GM12878 (cell line): ENCODE data around the gene MIF. TPM values are rescaled to one million over a fixed set of nuclear protein-coding genes. Genes with fewer than 3 reads are reported as not detected.

Source experiments
- ATAC-seq: fragments of 200-7000 bp; cut with Tn5 transposase; 3 replicates; pipeline ENCODE4 v1.9.1; 2020; ENCODE audit warnings: mild to moderate bottlenecking, moderate library complexity
- BruUV-seq: library from RNA; stranded (reverse); fragments of 400-500 nt; replicated peaks from 2 replicates; lab custom pipeline; 2021; lab: Mats Ljungman, UMichigan
- CTCF ChIA-PET: fragments of 300-600 bp; sonication (Branson Sonifier 250); formaldehyde crosslinking; extraction: SDS; loops from one replicate; lab custom pipeline; 2021; ENCODE audit warnings: inconsistent platforms; lab: Yijun Ruan, JAX
- POLR2A ChIA-PET: fragments of 350-600 bp; formaldehyde crosslinking; extraction: SDS; loops from one replicate; lab custom pipeline; 2021; ENCODE audit warnings: inconsistent platforms; lab: Charles Lee
- RAD21 ChIA-PET: fragments of 300-600 bp; sonication (Branson Sonifier 250); formaldehyde crosslinking; loops from one replicate; lab custom pipeline; 2023; ENCODE audit warnings: antibody characterized with exemption; ENCODE audit not compliant: unreplicated experiment; lab: Charles Lee
- SMC1A ChIA-PET: fragments of 300-600 bp; sonication (Branson Sonifier 250); formaldehyde crosslinking; loops from one replicate; lab custom pipeline; 2023; ENCODE audit not compliant: unreplicated experiment, uncharacterized antibody; lab: Charles Lee
- DNase-seq: peaks from one replicate; pipeline ENCODE4 v3.0.0-alpha.2; 2011; ENCODE audit warnings: low read depth, low spot score
- FAIRE-seq: peaks from 3 replicates; lab custom pipeline; 2011; peaks lifted over from hg19 to GRCh38; lab: Jason Lieb, UNC
- H2AFZ ChIP-seq: 2 replicates; pipeline ENCODE4 v1.6.0; 2011; ENCODE audit warnings: low read depth, low read length, control low read depth; ENCODE audit not compliant: control insufficient read depth
- H3K27ac ChIP-seq: 2 replicates; pipeline ENCODE4 v1.5.1; 2011; ENCODE audit warnings: control low read depth; ENCODE audit not compliant: control insufficient read depth, insufficient read depth
- H3K27me3 ChIP-seq, 2 experiments: replicated peaks in 1 of 2; 2 replicates each; pipeline versions ENCODE4 v1.6.0 to v1.6.1; 2011; ENCODE audit warnings: low read length in 1 of 2; ENCODE audit not compliant: control insufficient read depth in 2 of 2, insufficient read depth in 2 of 2
- H3K36me3 ChIP-seq, 2 experiments: 2 replicates each; pipeline ENCODE4 v1.5.1; 2011; ENCODE audit warnings: low read length in 1 of 2; ENCODE audit not compliant: control insufficient read depth in 2 of 2, insufficient read depth in 2 of 2
- H3K4me1 ChIP-seq: 2 replicates; pipeline ENCODE4 v1.6.1; 2011; ENCODE audit warnings: mild to moderate bottlenecking, low read length, moderate library complexity, mixed read lengths; ENCODE audit not compliant: control insufficient read depth, insufficient read depth
- H3K4me2 ChIP-seq: 2 replicates; pipeline ENCODE4 v1.6.0; 2011; ENCODE audit warnings: control low read depth; ENCODE audit not compliant: control insufficient read depth, insufficient read depth
- H3K4me3 ChIP-seq: fragments of 200-600 bp; sonication (generic); 2 replicates; pipeline ENCODE4 v1.5.1; 2016
- H3K79me2 ChIP-seq: 2 replicates; pipeline ENCODE4 v1.6.0; 2011; ENCODE audit warnings: low read length; ENCODE audit not compliant: control insufficient read depth, insufficient read depth
- H3K9ac ChIP-seq: 2 replicates; pipeline ENCODE4 v1.8.0; 2011; ENCODE audit warnings: low read length, control low read depth, mixed read lengths; ENCODE audit not compliant: control insufficient read depth, insufficient read depth
- H3K9me3 ChIP-seq: replicated peaks from 3 replicates; pipeline ENCODE4 v1.5.1; 2011; ENCODE audit warnings: mild to moderate bottlenecking, low read length; ENCODE audit not compliant: control insufficient read depth, insufficient read depth
- H4K20me1 ChIP-seq: 2 replicates; pipeline ENCODE4 v1.6.0; 2011; ENCODE audit not compliant: control insufficient read depth, insufficient read depth
- CHD4 ChIP-seq: fragments of 200-600 bp; sonication (generic); IDR thresholded peaks from 2 replicates; pipeline ENCODE4 v1.6.1; 2016; ENCODE audit warnings: mild to moderate bottlenecking
- CREM ChIP-seq: IDR thresholded peaks from 2 replicates; pipeline ENCODE4 v1.6.1; 2014; ENCODE audit warnings: antibody characterized with exemption, low read depth
- EZH2 ChIP-seq: IDR thresholded peaks from 2 replicates; pipeline ENCODE4 v1.6.1; 2012; ENCODE audit warnings: low read depth, mild to moderate bottlenecking, control low read depth, inconsistent platforms, low read length, borderline replicate concordance; ENCODE audit not compliant: control insufficient read depth
- HDAC6 ChIP-seq: fragments of 200-600 bp; sonication (generic); IDR thresholded peaks from one replicate; pipeline ENCODE4 v1.8.0; 2017; ENCODE audit warnings: antibody characterized with exemption; ENCODE audit not compliant: unreplicated experiment
- IRF3 ChIP-seq: fragments of 450-650 bp; IDR thresholded peaks from 2 replicates; pipeline ENCODE4 v1.6.1; 2014; ENCODE audit warnings: mild to moderate bottlenecking
- MTA2 ChIP-seq: fragments of 450-650 bp; IDR thresholded peaks from 2 replicates; pipeline ENCODE4 v1.6.1; 2016; ENCODE audit warnings: low read depth, mild to moderate bottlenecking, moderate library complexity
- MXI1 ChIP-seq: fragments of 150-350 bp; IDR thresholded peaks from 2 replicates; pipeline ENCODE4 v1.6.1; 2011; ENCODE audit warnings: low read depth, mild to moderate bottlenecking, inconsistent platforms, low read length, improper control_type of control experiment
- RBBP5 ChIP-seq: fragments of 200-600 bp; sonication (generic); conservative IDR thresholded peaks from 2 replicates; pipeline ENCODE4 v1.6.1; 2016
- RUNX3 ChIP-seq: IDR thresholded peaks from 2 replicates; pipeline ENCODE4 v1.6.1; 2012; ENCODE audit warnings: low read length, inconsistent platforms
- SMAD5 ChIP-seq: IDR thresholded peaks from 2 replicates; pipeline ENCODE4 v1.6.1; 2016; ENCODE audit warnings: antibody characterized with exemption, low read depth
- SRF ChIP-seq, 2 experiments: IDR thresholded peaks; 2 replicates each; pipeline ENCODE4 v1.6.1; 2011; ENCODE audit warnings: low read depth in 2 of 2, low read length in 2 of 2, mild to moderate bottlenecking in 1 of 2, moderate library complexity in 1 of 2
- ZBTB33 ChIP-seq: fragments of 450-650 bp; IDR thresholded peaks from 2 replicates; pipeline ENCODE4 v1.6.1; 2017; ENCODE audit warnings: mild to moderate bottlenecking
- WGBS: methylation state at CpG from one replicate; pipeline ENCODE4 v1.1.6; 2016; ENCODE audit warnings: low lambda C conversion rate; ENCODE audit not compliant: insufficient replicate concordance, insufficient coverage; ENCODE audit errors: missing lambda C conversion rate; 5-methylcytosine and 5-hydroxymethylcytosine counted together
- in situ Hi-C: fragments of 300-500 bp; cut with MboI; formaldehyde crosslinking; loops from 9 replicates; pipeline ENCODE4 v1.14.3; 2018; ENCODE audit warnings: mixed read lengths
- intact Hi-C: fragments of 100-400 bp; cut with micrococcal nuclease; formaldehyde crosslinking; loops from one replicate; pipeline ENCODE4 v1.14.2; 2022; ENCODE audit not compliant: unreplicated experiment
- polyA plus RNA-seq, 11 experiments: library from polyadenylated mRNA; depleted of rRNA in 4 of 11; unstranded in 6 of 11; stranded (reverse) in 5 of 11; fragments of >200 nt; fragmentation: Nextera tagmentation in 4 of 11; fragmentation: Illumina TruSeq in 1 of 11; extraction: Ambion mirVana in 4 of 11; extraction: Trizol in 1 of 11; gene quantifications; 1 replicate in 1 of 11; 2 replicates in 10 of 11; pipeline versions ENCODE4 v1.2.1 to v1.2.3, GENCODE V29; 2011 to 2016; ENCODE audit warnings: inconsistent platforms in 2 of 11, missing spikeins in 2 of 11, low read depth in 1 of 11
- total RNA-seq, 4 experiments: library from RNA; depleted of rRNA in 3 of 4; stranded (reverse); fragments of >200 nt in 3 of 4; fragmentation: Illumina TruSeq in 1 of 4; extraction: Trizol in 1 of 4; gene quantifications; 2 replicates each; pipeline versions ENCODE4 v1.2.1 to v1.2.3, GENCODE V29; 2013 to 2021
- TF ChIP-seq, protein P1 (sequence below): IDR thresholded peaks from 2 replicates; pipeline ENCODE4 v1.6.1; 2011; ENCODE audit warnings: low read depth, mild to moderate bottlenecking, low read length, moderate library complexity, borderline replicate concordance; ENCODE audit errors: extremely low read depth

The MIF gene
- total and polyA plus RNA-seq, 10 of the 15 experiments (the other 5 are each of a cell fraction or from before 2014, with no cell fraction given): 37.7 to 2,972 (median 766) TPM

GRCh38 chr22:23875801-23876200 lies 18.4 kb upstream of the MIF start (continued):
- TF ChIP-seq, protein P1, sequence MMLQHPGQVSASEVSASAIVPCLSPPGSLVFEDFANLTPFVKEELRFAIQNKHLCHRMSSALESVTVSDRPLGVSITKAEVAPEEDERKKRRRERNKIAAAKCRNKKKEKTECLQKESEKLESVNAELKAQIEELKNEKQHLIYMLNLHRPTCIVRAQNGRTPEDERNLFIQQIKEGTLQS: no peak
- TF ChIP-seq ZBTB33: no peak
- TF ChIP-seq EZH2: no peak
- TF ChIP-seq MXI1: no peak
- TF ChIP-seq RUNX3: no peak
- TF ChIP-seq HDAC6: no peak

- DNase-seq (no peak), FAIRE-seq (no peak), ATAC-seq (no peak)
- Histone ChIP-seq H3K27me3 (no peaks in the 10 kb centered on the region), H3K4me2 (no peak overlapping the region), H3K4me3 (no peak overlapping the region), H4K20me1 (no peaks in the 10 kb centered on the region), H3K9ac (no peak overlapping the region), H3K27ac (no peak overlapping the region), H3K79me2 (no peaks in the 10 kb centered on the region), H3K36me3 (peaks cover 0 to 3% of the 10 kb centered on the region in 2 experiments; a peak in 2 of 4 replicates)
- SMC1A ChIA-PET: no interaction called here
- RAD21 ChIA-PET: interaction anchor here (1.7 kb wide), 1 partner anchor 17 kb away, joined by 4 read pairs; the partner anchor contains the start of gene MIF
- intact Hi-C loops: no loop called here
- in situ Hi-C loops: no loop called here
- POLR2A ChIA-PET: no interaction called here
- no TSS peak for BruUV-seq
- TF ChIP-seq MTA2 (no peak), CREM (no peak), SMAD5 (no peak), CHD4 (no peak), RUNX3 (no peak), SRF (IDR thresholded peaks at IDR 0.05; ENCODE audit: low read depth in 2 of 2, low read length in 2 of 2) (no peak), IRF3 (no peak), RBBP5 (no peak)
- TF ChIP-seq, all 136 proteins: peak for 0
- no peak overlapping the region for H2AFZ ChIP-seq
- no peaks in the 10 kb centered on the region for H3K9me3 ChIP-seq
- CTCF ChIA-PET: no interaction called here
- WGBS: 88% methylated on average over 8 of the region's 8 CpGs
- no peaks in the 10 kb centered on the region for H3K4me1 ChIP-seq
Measured at GRCh38 chr22:23877566-23877965, 16.6 kb upstream of the MIF start.
